ENCODE data around the gene LPAR3. TPM values are rescaled to one million over a fixed set of nuclear protein-coding genes. Genes with fewer than 3 reads are reported as not detected.

Gene LPAR3
- total RNA-seq, 1 donor from 2014 or later, result 2.0 TPM

- intact Hi-C loops (cut with DNase I), result no loop called here
- no peak for DNase-seq (ENCODE audit: low spot score)
Measured at GRCh38 chr1:84836145-84836544, 56.9 kb downstream of the LPAR3 start.

- intact Hi-C loops (cut with DNase I), result no loop called here
- no peak for DNase-seq (ENCODE audit: low spot score)
Measured at GRCh38 chr1:84835169-84835568, 57.8 kb downstream of the LPAR3 start.

- no peak for DNase-seq (ENCODE audit: low spot score)
- intact Hi-C loops (cut with DNase I), result no loop called here
Measured at GRCh38 chr1:84834419-84835064, 58.5 kb downstream of the LPAR3 start.

- intact Hi-C loops (cut with DNase I), result no loop called here
- DNase-seq (ENCODE audit: low spot score), result no peak
Measured at GRCh38 chr1:84833194-84833593, 59.8 kb downstream of the LPAR3 start.

- DNase-seq (ENCODE audit: low spot score), result no peak
- intact Hi-C loops (cut with DNase I), result no loop called here
Measured at GRCh38 chr1:84830136-84830535, 62.9 kb downstream of the LPAR3 start.

- intact Hi-C loops (cut with DNase I), result no loop called here
Measured at GRCh38 chr1:84827976-84828375, 65.0 kb downstream of the LPAR3 start.

GRCh38 chr1:84827555-84827954 lies 65.5 kb downstream of the LPAR3 start:
- intact Hi-C loops (cut with DNase I), result no loop called here
- no peak for DNase-seq (ENCODE audit: low spot score)

More at GRCh38 chr1:84827976-84828375, 65.0 kb downstream of the LPAR3 start:
- DNase-seq (ENCODE audit: low spot score), result no peak

- intact Hi-C loops (cut with DNase I), result no loop called here
- DNase-seq (ENCODE audit: low spot score), result no peak
Measured at GRCh38 chr1:84825161-84825560, 67.8 kb downstream of the LPAR3 start.

GRCh38 chr1:84823991-84824390 lies 69.0 kb downstream of the LPAR3 start:
- no peak for DNase-seq (ENCODE audit: low spot score)
- intact Hi-C loops (cut with DNase I), result no loop called here

GRCh38 chr1:84823511-84823910 lies 69.5 kb downstream of the LPAR3 start:
- intact Hi-C loops (cut with DNase I), result no loop called here
- no peak for DNase-seq (ENCODE audit: low spot score)

GRCh38 chr1:84810343-84810742 lies 82.7 kb downstream of the LPAR3 start:
- intact Hi-C loops (cut with DNase I), result no loop called here
- no peak for DNase-seq (ENCODE audit: low spot score)

GRCh38 chr1:84809023-84809422 lies 84.0 kb downstream of the LPAR3 start:
- DNase-seq (ENCODE audit: low spot score), result no peak
- intact Hi-C loops (cut with DNase I), result no loop called here

GRCh38 chr1:84803604-84804003 lies 89.4 kb downstream of the LPAR3 start:
- intact Hi-C loops (cut with DNase I), result no loop called here
- DNase-seq (ENCODE audit: low spot score), result no peak

GRCh38 chr1:84802567-84803232 lies 90.3 kb downstream of the LPAR3 start:
- DNase-seq (ENCODE audit: low spot score), result no peak
- intact Hi-C loops (cut with DNase I), result no loop called here

GRCh38 chr1:84800090-84801073 lies 92.6 kb downstream of the LPAR3 start:
- intact Hi-C loops (cut with DNase I), result no loop called here
- no peak for DNase-seq (ENCODE audit: low spot score)

- DNase-seq (ENCODE audit: low spot score), result no peak
- intact Hi-C loops (cut with DNase I), result no loop called here
Measured at GRCh38 chr1:84797603-84798002, 95.4 kb downstream of the LPAR3 start.

GRCh38 chr1:84795966-84796600 lies 96.9 kb downstream of the LPAR3 start:
- intact Hi-C loops (cut with DNase I), result no loop called here
- DNase-seq (ENCODE audit: low spot score), result no peak

GRCh38 chr1:84795213-84795612 lies 97.8 kb downstream of the LPAR3 start:
- intact Hi-C loops (cut with DNase I), result no loop called here
- DNase-seq (ENCODE audit: low spot score), result no peak

GRCh38 chr1:84792421-84792820 lies 100.6 kb downstream of the LPAR3 start:
- intact Hi-C loops (cut with DNase I), result no loop called here
- no peak for DNase-seq (ENCODE audit: low spot score)

GRCh38 chr1:84789014-84789413 lies 104.0 kb downstream of the LPAR3 start:
- no peak for DNase-seq (ENCODE audit: low spot score)
- intact Hi-C loops (cut with DNase I), result no loop called here
